HepG2 (cell line): ENCODE results near the gene INSIG1. TPM values are rescaled to one million over a fixed set of nuclear protein-coding genes. Genes with fewer than 3 reads are reported as not detected.

Source experiments
- ATAC-seq: fragments of 200-7000 bp; cut with Tn5 transposase; 3 replicates; pipeline ENCODE4 v1.9.1; 2020; ENCODE audit warnings: mild to moderate bottlenecking, moderate library complexity
- BruUV-seq: library from RNA; stranded (reverse); fragments of 400-500 nt; replicated peaks from 2 replicates; lab custom pipeline; 2021; lab: Mats Ljungman, UMichigan
- CTCF ChIA-PET: fragments of 300-600 bp; formaldehyde crosslinking; extraction: SDS; loops from one replicate; lab custom pipeline; 2021; ENCODE audit warnings: low total read pairs, inconsistent platforms, low intra/inter-chr PET ratio; lab: Yijun Ruan, JAX
- POLR2A ChIA-PET: fragments of 350-600 bp; sonication (Branson Sonifier 250); formaldehyde crosslinking; loops from one replicate; lab custom pipeline; 2020; ENCODE audit warnings: antibody characterized with exemption, inconsistent platforms; lab: Yijun Ruan, JAX
- DNase-seq: peaks from one replicate; pipeline ENCODE4 v3.0.0-alpha.2; 2015; ENCODE audit warnings: low spot score
- FAIRE-seq: peaks from 3 replicates; lab custom pipeline; 2011; peaks lifted over from hg19 to GRCh38; lab: Jason Lieb, UNC
- H2AFZ ChIP-seq: one replicate; pipeline ENCODE4 v1.6.1; 2011; ENCODE audit warnings: low read length, inconsistent platforms
- H3K27ac ChIP-seq: fragments of 300-600 bp; 3 replicates; pipeline ENCODE4 v1.8.0; 2011; ENCODE audit warnings: mixed run types, mild to moderate bottlenecking, mixed read lengths, low read length, inconsistent platforms; ENCODE audit not compliant: insufficient read depth; ENCODE audit errors: extremely low read length
- H3K27me3 ChIP-seq, 2 experiments: fragments of 200-600 bp in 1 of 2; 2 replicates in 1 of 2; 3 replicates in 1 of 2; pipeline versions ENCODE4 v1.6.0 to v1.8.0; 2011; ENCODE audit warnings: low read length in 2 of 2, mild to moderate bottlenecking in 2 of 2, moderate library complexity in 2 of 2, inconsistent platforms in 1 of 2; ENCODE audit not compliant: insufficient read depth in 2 of 2, control insufficient read depth in 1 of 2
- H3K36me3 ChIP-seq, 2 experiments: fragments of 200-600 bp in 1 of 2; replicated peaks in 1 of 2; 2 replicates in 1 of 2; 3 replicates in 1 of 2; pipeline versions ENCODE4 v1.5.1 to v1.8.0; 2011; ENCODE audit warnings: low read length in 2 of 2, inconsistent platforms in 1 of 2; ENCODE audit not compliant: insufficient read depth in 2 of 2, control insufficient read depth in 1 of 2
- H3K4me1 ChIP-seq: 2 replicates; pipeline ENCODE4 v1.5.1; 2012; ENCODE audit warnings: low read length, inconsistent platforms; ENCODE audit not compliant: insufficient read depth
- H3K4me2 ChIP-seq: 2 replicates; pipeline ENCODE4 v1.6.0; 2011; ENCODE audit warnings: low read depth, low read length, inconsistent platforms
- H3K4me3 ChIP-seq, 3 experiments: fragments of 200-600 bp in 1 of 3; sonication (generic), shearing (Covaris generic) in 1 of 3; replicated peaks in 1 of 3; 2 replicates each; pipeline ENCODE4 v1.5.1; 2011 to 2016; ENCODE audit warnings: low read length in 3 of 3, inconsistent platforms in 2 of 3, low read depth in 2 of 3, mild to moderate bottlenecking in 2 of 3, control low read depth in 1 of 3, mixed read lengths in 1 of 3; ENCODE audit not compliant: insufficient read depth in 1 of 3
- H3K79me2 ChIP-seq: one replicate; pipeline ENCODE4 v1.6.1; 2011; ENCODE audit warnings: low read length, inconsistent platforms; ENCODE audit not compliant: insufficient read depth
- H3K9ac ChIP-seq: 2 replicates; pipeline ENCODE4 v1.6.0; 2011; ENCODE audit warnings: mild to moderate bottlenecking, low read depth, low read length, inconsistent platforms; ENCODE audit not compliant: insufficient read depth
- H3K9me3 ChIP-seq: 2 replicates; pipeline ENCODE4 v1.5.1; 2012; ENCODE audit warnings: mild to moderate bottlenecking, low read length
- H4K20me1 ChIP-seq: 2 replicates; pipeline ENCODE4 v1.6.0; 2011; ENCODE audit warnings: inconsistent platforms, mild to moderate bottlenecking, low read length, moderate library complexity; ENCODE audit not compliant: insufficient read depth
- AGO2 ChIP-seq: fragments of 200-400 bp; formaldehyde crosslinking; optimal IDR thresholded peaks from 2 replicates; pipeline ENCODE3; 2017; ENCODE audit warnings: mild to moderate bottlenecking, low read depth, low read length, moderate library complexity
- ELF4 ChIP-seq: sonication (generic); formaldehyde crosslinking; IDR thresholded peaks from 2 replicates; pipeline ENCODE4 v1.5.0; 2020; ENCODE audit warnings: missing genetic modification reagents, mild to moderate bottlenecking, moderate library complexity, borderline replicate concordance
- FOSL2 ChIP-seq: sonication (generic); formaldehyde crosslinking; IDR thresholded peaks from 2 replicates; pipeline ENCODE4 v1.4.0; 2020; ENCODE audit warnings: missing genetic modification reagents
- FOXK2 ChIP-seq: fragments of 450-650 bp; IDR thresholded peaks from 2 replicates; pipeline ENCODE4 v1.6.1; 2016
- HNRNPH1 ChIP-seq: fragments of 200-400 bp; formaldehyde crosslinking; optimal IDR thresholded peaks from 2 replicates; pipeline ENCODE3; 2017; ENCODE audit warnings: mild to moderate bottlenecking, low read depth, low read length
- IKZF1 ChIP-seq: fragments of 450-650 bp; IDR thresholded peaks from 2 replicates; pipeline ENCODE4 v1.7.1; 2016
- MXD3 ChIP-seq: IDR thresholded peaks from 2 replicates; pipeline ENCODE4 v1.6.1; 2016; ENCODE audit warnings: mild to moderate bottlenecking, missing biosample characterization, missing genetic modification reagents
- NCOA5 ChIP-seq: sonication (generic); formaldehyde crosslinking; IDR thresholded peaks from 2 replicates; pipeline ENCODE4 v1.4.0; 2020; ENCODE audit warnings: missing genetic modification reagents
- SNAI1 ChIP-seq: sonication (generic); formaldehyde crosslinking; IDR thresholded peaks from 2 replicates; pipeline ENCODE4 v1.5.0; 2020; ENCODE audit warnings: mild to moderate bottlenecking, missing genetic modification reagents, borderline replicate concordance
- YEATS2 ChIP-seq: sonication (generic); formaldehyde crosslinking; IDR thresholded peaks from 2 replicates; pipeline ENCODE4 v1.4.0; 2020; ENCODE audit warnings: missing genetic modification reagents, borderline replicate concordance
- ZBTB38 ChIP-seq: sonication (generic); formaldehyde crosslinking; IDR thresholded peaks from 2 replicates; pipeline ENCODE4 v1.5.1; 2020; ENCODE audit warnings: mild to moderate bottlenecking, missing genetic modification reagents
- ZNF143 ChIP-seq: sonication (generic); formaldehyde crosslinking; IDR thresholded peaks from 2 replicates; pipeline ENCODE4 v1.4.0; 2020; ENCODE audit warnings: missing genetic modification reagents
- ZNF232 ChIP-seq: sonication (generic); formaldehyde crosslinking; IDR thresholded peaks from 2 replicates; pipeline ENCODE4 v1.4.0; 2020; ENCODE audit warnings: missing genetic modification reagents, borderline replicate concordance
- ZNF382 ChIP-seq: sonication (generic); formaldehyde crosslinking; IDR thresholded peaks from 2 replicates; pipeline ENCODE4 v1.5.0; 2020; ENCODE audit warnings: missing genetic modification reagents, mild to moderate bottlenecking, borderline replicate concordance
- ZNF550 ChIP-seq: sonication (generic); formaldehyde crosslinking; IDR thresholded peaks from 2 replicates; pipeline ENCODE4 v1.4.0; 2020; ENCODE audit warnings: mild to moderate bottlenecking, missing genetic modification reagents, borderline replicate concordance
- ZNF562 ChIP-seq: sonication (generic); formaldehyde crosslinking; IDR thresholded peaks from 2 replicates; pipeline ENCODE4 v1.8.0; 2022; ENCODE audit warnings: missing genetic modification reagents, borderline replicate concordance
- ZNF569 ChIP-seq: sonication (generic); formaldehyde crosslinking; IDR thresholded peaks from 2 replicates; pipeline ENCODE4 v1.5.0; 2020; ENCODE audit warnings: mild to moderate bottlenecking, missing genetic modification reagents, moderate library complexity, borderline replicate concordance
- ZNF605 ChIP-seq: sonication (generic); formaldehyde crosslinking; IDR thresholded peaks from 2 replicates; pipeline ENCODE4 v1.8.0; 2022; ENCODE audit warnings: mild to moderate bottlenecking, missing genetic modification reagents
- WGBS: methylation state at CpG from one replicate; pipeline ENCODE4 v1.1.6; 2017; ENCODE audit warnings: low lambda C conversion rate; 5-methylcytosine and 5-hydroxymethylcytosine counted together
- in situ Hi-C: cut with HindIII; loops from 2 replicates; pipeline ENCODE4 v1.10.0; 2017; ENCODE audit warnings: low pct_unique_long_range_greater_than_20kb; ENCODE audit not compliant: extremely low pct_ligation_motif_present
- intact Hi-C: fragments of 100-400 bp; cut with micrococcal nuclease; formaldehyde crosslinking; loops from one replicate; pipeline ENCODE4 v1.10.0; 2022; ENCODE audit not compliant: unreplicated experiment
- polyA plus RNA-seq, 8 experiments: library from polyadenylated mRNA; depleted of rRNA in 3 of 8; stranded (reverse) in 7 of 8; unstranded in 1 of 8; fragments of >200 nt; fragmentation: Illumina TruSeq in 4 of 8; extraction: Trizol in 4 of 8; gene quantifications; 2 replicates each; pipeline versions ENCODE4 v1.2.1 to v1.2.3, GENCODE V29; 2011 to 2016; ENCODE audit warnings: low read depth in 4 of 8, missing spikeins in 1 of 8, mixed read lengths in 1 of 8; ENCODE audit not compliant: insufficient read depth in 1 of 8
- total RNA-seq, 5 experiments: library from RNA; depleted of rRNA; stranded (reverse); fragments of >200 nt; fragmentation: Illumina TruSeq; extraction: Trizol; gene quantifications; 2 replicates each; pipeline ENCODE4 v1.2.3, GENCODE V29; 2016; ENCODE audit warnings: low read depth in 1 of 5
- TF ChIP-seq, protein P1 (sequence below): IDR thresholded peaks from 2 replicates; pipeline ENCODE4 v1.6.1; 2016; ENCODE audit warnings: missing genetic modification reagents, missing compliant biosample characterization
- TF ChIP-seq, protein P2 (sequence below): IDR thresholded peaks from 2 replicates; pipeline ENCODE4 v1.6.1; 2016; ENCODE audit warnings: low read depth, missing genetic modification reagents, missing compliant biosample characterization

INSIG1 gene
- total and polyA plus RNA-seq, 2 of the 13 experiments (the other 11 are each of a cell fraction or from before 2014, with no cell fraction given): 0.07 to 0.11 TPM

DNA sequence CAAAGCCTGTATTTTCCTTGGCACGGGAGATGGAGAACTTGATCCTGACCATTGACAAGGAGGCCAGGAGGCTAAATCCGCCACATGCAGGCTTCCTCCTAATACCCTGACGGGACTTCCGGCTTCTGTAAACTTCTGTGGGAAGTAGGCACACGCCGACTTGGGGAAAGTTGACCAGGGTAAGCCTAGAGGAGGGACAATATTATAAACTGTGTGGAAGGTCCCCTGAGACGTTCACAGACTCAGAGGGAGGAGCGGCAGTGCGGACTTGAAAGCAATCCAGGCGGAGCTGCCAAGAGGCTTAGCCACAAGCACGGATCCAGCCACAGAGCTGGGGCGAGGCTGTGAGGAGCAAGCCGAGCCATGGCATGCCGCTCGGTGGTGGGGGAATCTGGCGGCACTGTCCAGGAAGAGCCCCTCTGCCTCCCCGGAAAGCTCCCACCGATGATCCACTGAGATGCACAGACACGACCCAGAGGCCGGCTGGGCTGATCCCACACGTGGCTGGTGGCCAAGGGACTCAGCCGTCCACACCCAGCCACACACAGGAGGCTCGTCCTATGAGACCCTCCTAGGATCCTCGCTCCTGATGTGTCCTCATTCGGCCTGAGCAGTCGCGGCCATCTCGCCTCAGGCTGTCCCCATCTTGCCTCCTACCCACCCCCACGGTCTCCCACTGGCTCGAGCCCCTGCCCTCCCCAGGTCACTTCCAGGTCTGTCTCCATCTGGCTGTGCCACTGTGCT, 40.0 kb upstream of the INSIG1 start:
- TF ChIP-seq ZNF562: no peak
- TF ChIP-seq ZBTB38 (CRISPR knock-in tag): no peak
- no peak for TF ChIP-seq ZNF550
- no peak for TF ChIP-seq HNRNPH1
- TF ChIP-seq ZNF569 (CRISPR knock-in tag): no peak
- no peak for TF ChIP-seq ZNF605 (CRISPR knock-in tag)
- no peak for TF ChIP-seq AGO2
- no peak for TF ChIP-seq SNAI1
- TF ChIP-seq ZNF143: no peak
- TF ChIP-seq MXD3: no peak
- TF ChIP-seq IKZF1: no peak
- no peak for TF ChIP-seq NCOA5 (CRISPR knock-in tag)
- no peak for TF ChIP-seq FOSL2 (CRISPR knock-in tag)
- TF ChIP-seq ZNF232: no peak
- TF ChIP-seq YEATS2 (CRISPR knock-in tag): no peak
- TF ChIP-seq, protein P1, sequence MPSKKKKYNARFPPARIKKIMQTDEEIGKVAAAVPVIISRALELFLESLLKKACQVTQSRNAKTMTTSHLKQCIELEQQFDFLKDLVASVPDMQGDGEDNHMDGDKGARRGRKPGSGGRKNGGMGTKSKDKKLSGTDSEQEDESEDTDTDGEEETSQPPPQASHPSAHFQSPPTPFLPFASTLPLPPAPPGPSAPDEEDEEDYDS (CRISPR knock-in tag): no peak
- TF ChIP-seq, protein P2, sequence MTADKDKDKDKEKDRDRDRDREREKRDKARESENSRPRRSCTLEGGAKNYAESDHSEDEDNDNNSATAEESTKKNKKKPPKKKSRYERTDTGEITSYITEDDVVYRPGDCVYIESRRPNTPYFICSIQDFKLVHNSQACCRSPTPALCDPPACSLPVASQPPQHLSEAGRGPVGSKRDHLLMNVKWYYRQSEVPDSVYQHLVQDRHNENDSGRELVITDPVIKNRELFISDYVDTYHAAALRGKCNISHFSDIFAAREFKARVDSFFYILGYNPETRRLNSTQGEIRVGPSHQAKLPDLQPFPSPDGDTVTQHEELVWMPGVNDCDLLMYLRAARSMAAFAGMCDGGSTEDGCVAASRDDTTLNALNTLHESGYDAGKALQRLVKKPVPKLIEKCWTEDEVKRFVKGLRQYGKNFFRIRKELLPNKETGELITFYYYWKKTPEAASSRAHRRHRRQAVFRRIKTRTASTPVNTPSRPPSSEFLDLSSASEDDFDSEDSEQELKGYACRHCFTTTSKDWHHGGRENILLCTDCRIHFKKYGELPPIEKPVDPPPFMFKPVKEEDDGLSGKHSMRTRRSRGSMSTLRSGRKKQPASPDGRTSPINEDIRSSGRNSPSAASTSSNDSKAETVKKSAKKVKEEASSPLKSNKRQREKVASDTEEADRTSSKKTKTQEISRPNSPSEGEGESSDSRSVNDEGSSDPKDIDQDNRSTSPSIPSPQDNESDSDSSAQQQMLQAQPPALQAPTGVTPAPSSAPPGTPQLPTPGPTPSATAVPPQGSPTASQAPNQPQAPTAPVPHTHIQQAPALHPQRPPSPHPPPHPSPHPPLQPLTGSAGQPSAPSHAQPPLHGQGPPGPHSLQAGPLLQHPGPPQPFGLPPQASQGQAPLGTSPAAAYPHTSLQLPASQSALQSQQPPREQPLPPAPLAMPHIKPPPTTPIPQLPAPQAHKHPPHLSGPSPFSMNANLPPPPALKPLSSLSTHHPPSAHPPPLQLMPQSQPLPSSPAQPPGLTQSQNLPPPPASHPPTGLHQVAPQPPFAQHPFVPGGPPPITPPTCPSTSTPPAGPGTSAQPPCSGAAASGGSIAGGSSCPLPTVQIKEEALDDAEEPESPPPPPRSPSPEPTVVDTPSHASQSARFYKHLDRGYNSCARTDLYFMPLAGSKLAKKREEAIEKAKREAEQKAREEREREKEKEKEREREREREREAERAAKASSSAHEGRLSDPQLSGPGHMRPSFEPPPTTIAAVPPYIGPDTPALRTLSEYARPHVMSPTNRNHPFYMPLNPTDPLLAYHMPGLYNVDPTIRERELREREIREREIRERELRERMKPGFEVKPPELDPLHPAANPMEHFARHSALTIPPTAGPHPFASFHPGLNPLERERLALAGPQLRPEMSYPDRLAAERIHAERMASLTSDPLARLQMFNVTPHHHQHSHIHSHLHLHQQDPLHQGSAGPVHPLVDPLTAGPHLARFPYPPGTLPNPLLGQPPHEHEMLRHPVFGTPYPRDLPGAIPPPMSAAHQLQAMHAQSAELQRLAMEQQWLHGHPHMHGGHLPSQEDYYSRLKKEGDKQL (CRISPR knock-in tag): no peak
- TF ChIP-seq ELF4 (CRISPR knock-in tag): no peak
- no peak for TF ChIP-seq FOXK2
- TF ChIP-seq ZNF382: no peak
- 59% methylated on average over 20 of the region's 30 CpGs for WGBS
- H3K27me3 ChIP-seq: peaks cover 1 to 40% of the 10 kb centered on the region in 2 experiments; a peak in 4 of 5 replicates
- H3K9ac ChIP-seq: no peak overlapping the region
- ATAC-seq (no peak), DNase-seq (no peak), FAIRE-seq (no peak)
- ChIA-PET POLR2A (no interaction called here), CTCF (no interaction called here)
- no peak overlapping the region for H3K4me2 ChIP-seq
- H3K4me1 ChIP-seq: no peaks in the 10 kb centered on the region
- in situ Hi-C loops: no loop called here
- BruUV-seq: no TSS peak
- H3K79me2 ChIP-seq: no peaks in the 10 kb centered on the region
- H3K9me3 ChIP-seq: no peaks in the 10 kb centered on the region
- H3K4me3 ChIP-seq: no peak overlapping the region
- H3K27ac ChIP-seq: no peak overlapping the region
- H4K20me1 ChIP-seq: no peaks in the 10 kb centered on the region
- H3K36me3 ChIP-seq: no peaks in the 10 kb centered on the region
- no peak overlapping the region for H2AFZ ChIP-seq
- intact Hi-C loops: no loop called here
